GDM1 (cell line): ENCODE results near the gene SLC9A7.

Experiments
- DNase-seq: peaks from one replicate; lab custom pipeline; 2025; lab: John Stamatoyannopoulos, UW

The SLC9A7 gene

DNA sequence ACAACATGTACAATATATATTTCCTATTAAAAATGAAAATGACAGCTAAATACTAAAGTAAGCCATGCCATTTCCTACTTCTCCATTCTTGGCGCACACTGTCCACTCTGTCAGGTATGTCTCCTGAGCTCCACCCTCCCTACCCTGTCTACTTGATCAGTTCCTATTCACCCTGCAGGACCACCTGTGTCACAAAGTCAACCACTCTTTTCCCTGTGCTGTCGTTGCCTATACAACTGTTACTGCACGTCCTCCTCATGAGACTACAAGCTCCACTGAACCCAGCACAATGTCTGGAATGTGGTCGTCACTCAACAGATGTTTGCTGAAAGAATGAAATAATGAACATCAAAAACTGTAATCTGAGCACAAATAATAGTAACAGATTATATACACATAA lies 54.9 kb downstream of the SLC9A7 start:
- no peak for DNase-seq

DNA sequence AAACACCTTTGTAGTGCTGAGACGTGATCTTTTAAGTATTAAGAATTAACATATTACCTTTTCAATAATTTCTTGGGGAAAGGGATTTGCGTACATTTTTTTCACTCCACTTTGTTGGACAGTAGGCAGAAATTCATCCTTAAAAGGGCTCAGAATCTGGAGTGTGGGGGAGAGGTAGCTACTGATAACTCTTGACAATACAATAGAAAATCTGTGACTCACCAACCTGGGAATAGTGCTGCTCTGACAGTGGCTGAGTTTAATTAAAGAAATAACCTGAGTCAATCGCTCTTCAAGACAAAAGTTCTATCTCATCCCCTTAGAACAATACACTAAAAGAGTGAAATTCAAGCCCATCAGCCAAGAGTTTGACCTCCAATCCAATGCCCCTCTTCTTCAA lies 60.2 kb downstream of the SLC9A7 start:
- no peak for DNase-seq

DNA sequence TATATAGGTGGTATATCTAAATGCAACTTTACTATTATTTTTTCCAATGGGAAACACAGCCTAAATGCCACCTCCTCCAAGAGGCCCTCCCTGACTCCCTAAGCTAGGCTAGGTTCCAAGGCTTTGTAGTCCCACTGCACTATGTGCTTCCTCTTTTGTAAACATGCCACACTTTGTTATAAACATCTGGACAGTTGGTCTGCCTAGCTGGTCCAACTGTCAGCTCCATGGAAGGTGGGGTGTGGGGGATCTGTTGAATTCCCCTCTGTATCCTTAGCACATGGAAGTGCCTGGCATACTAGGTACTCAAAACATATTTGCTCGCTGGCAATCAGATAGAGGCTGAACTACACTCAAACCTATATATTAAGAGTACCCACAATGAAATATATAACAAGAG lies 63.4 kb downstream of the SLC9A7 start:
- DNase-seq, result no peak

DNA sequence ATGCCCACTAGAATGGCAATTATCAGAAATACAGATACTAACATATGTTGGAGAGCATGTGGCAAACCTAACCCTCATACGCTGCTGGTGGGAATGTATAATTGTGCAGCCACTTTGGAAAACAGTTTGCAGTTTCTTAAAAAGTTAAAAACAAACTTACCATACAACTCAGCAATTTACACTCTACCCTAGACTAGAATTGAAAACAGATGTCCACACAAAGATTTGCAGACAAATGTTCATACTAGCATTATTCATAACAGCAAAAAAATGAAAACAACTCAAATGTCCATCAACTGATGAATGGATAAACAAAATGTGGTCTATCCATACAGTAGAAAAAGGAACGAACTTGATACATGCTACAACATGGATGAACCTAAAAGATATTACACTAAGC lies 64.4 kb downstream of the SLC9A7 start:
- DNase-seq, result no peak

DNA sequence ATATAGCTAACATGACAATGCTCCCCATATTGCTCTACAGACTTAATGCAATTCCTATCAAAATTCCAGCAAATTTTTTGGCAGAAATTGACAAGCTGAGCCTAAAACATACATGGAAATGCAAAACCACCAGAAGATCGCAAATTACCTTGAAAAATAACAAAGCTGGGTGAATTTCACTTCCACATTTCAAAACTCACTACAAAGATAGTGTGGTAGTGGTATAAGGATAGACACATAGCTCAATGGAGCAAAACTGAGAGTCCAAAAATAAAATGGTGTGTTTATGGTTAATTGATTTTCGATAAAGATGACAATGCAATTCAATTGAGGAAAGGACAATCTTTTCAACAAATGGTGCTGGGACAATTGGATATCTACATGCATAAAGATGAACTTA lies 65.8 kb downstream of the SLC9A7 start:
- no peak for DNase-seq

DNA sequence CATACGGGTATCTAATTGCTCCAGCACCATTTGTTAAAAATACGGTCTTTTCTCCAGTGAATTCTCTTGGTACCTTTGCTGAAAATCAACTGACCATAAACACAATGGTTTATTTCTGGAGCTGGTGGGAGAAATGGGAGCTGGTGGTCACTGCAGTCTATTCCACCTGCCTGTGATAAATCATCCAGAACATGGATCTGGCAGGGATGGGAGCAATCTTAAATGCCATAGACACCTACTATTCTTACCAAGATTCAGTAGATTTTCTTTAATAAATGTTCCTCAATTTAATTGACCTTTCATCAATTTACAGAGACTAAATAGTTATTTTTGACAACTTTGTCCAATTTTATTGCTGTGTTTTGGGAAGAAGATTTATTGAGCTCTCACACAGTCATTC lies 68.1 kb downstream of the SLC9A7 start:
- no peak for DNase-seq

DNA sequence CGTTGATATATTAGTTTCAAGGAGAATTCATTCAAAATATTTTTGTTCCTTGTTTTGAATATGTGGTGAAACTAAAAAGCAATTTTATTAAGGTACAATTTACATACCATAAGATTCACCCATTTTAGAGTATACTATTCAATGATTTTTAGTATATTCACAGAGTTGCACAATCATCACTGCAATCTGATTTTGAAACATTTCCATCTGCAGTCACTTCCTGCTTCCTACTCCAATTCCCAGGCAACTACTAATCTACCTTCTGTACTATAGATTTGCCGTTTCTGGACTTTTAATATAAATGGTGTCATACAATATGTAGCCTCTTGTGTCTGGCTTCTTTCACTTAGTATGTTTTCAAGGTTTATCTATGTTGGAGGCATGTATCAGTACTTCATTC lies 71.3 kb downstream of the SLC9A7 start:
- no peak for DNase-seq

DNA sequence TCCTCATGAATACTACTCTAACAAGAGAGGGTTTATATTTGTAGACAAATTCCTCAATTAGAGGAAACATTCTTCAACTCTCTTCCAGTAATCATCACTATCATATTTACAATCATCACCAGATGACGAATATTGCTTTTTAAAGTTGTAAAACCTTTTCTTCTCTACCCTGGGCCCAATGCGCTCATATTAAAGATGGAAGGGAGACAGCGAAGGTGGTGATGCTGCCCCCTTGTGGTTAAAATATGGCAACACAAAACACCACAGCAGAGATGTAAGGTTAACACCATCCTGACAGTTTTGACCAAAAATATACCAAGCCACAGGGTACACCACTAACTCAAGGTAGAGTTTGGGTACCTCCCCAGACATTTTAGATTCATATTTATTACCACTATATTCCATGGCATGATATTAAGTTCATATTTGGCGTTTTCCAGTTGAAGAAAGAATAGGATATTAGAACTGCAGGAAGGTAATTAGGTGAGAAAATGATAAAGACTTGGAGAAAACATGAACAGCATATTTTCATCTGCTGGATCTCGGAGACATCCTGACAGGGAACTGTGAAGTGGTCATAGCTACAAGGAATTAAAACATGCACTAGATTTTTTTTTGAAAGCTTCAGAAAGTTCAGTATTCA lies 72.8 kb downstream of the SLC9A7 start:
- peak; percentile 36 for DNase-seq

DNA sequence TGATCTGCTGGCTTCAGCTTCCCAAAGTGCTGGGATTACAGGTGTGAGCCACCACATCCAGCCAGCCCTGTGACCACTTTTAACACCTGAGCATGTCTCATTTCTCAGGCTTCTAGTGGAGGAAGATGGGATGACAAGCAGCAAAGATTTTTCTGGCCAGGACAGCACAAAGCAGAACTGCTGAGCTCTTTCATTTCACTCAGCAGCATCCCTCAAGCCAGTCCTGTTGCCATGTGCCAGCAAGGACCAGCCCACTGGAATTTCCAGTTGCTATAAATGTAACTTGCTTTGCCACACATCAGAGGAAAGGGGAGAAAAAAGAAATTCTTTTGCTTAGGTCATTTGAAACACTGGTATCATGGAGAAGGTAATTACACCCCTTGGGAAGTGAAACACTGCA lies 75.9 kb downstream of the SLC9A7 start:
- DNase-seq, result no peak

DNA sequence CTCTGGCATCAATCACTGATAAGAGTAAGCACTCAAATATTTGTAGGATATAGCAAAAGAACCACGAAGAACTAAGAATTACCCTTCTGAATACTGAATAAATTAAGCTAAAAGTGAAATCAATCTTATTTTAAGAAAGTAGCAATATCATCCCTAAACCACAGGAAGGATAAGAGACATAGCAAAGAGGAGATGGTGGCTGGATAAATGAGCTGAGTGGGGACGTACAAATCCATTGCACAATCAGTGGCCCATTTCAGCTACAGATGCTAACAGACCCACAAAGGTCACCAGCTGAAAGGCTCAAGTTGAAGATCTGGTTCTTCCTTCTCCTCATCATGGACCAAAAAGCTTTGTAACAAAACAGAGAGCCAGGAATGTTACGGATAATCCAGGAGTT lies 77.1 kb downstream of the SLC9A7 start:
- DNase-seq, result no peak

DNA sequence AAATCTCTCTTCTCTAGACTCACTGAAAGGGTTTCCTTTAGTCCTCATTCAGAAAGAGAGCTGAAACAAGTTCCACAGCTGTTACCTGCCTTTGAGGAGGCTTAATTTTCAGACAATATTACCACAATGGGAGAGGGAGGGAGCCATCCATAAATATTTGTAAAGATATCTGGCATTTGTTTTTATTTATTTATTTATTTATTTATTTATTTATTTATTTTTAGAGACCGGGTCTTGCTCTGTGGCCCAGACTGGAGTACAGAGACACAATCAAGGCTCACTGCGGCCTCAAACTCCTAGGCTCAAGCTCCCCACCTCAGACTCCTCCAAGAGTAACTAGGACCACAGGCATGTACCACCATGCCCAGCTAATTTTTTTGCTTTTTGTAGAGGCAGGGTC lies 80.7 kb downstream of the SLC9A7 start:
- DNase-seq, result no peak

DNA sequence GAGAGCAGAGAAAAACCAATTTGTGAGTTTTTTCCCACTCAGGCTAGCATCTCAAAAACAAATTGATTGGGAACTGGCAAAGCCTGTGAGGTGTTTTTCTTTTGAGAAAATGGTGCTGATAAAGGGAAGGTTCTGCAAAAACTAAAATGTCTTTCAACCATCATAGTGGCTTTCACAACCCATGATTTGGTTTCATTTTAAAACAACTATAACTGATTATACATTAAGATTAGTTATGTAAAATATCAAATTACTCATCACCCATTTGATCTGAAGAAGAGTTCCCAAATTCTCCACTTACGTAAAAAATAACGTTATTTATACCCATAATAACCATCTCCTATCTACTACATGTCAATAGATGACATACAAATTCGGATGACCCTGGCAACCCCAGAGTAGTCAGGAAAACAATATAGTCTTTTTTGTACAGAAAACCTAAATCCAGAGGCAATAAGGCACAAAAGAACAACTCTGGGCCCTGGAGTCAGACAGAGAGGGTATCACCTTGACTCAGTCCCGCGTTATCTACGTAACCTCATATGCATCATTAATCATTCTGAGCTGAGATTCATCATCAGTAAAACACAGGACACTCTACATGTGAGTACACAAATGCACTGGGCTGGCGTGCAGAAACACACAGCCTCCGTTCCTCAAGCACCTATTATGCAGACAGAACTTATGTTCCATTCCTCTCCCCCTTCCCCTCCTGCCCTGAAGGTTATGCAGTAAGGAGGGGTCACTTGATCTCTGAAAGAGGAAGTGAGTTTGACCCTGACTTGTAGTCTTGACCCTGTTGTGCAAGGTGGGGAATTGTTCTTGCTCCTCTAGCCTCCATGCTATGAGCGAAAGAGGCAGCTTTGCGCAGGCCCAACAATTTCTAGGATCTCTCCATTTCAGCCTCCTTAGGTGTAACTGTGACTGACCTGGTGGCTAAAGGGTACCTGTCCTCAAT lies 82.2 kb downstream of the SLC9A7 start:
- DNase-seq, result no peak

DNA sequence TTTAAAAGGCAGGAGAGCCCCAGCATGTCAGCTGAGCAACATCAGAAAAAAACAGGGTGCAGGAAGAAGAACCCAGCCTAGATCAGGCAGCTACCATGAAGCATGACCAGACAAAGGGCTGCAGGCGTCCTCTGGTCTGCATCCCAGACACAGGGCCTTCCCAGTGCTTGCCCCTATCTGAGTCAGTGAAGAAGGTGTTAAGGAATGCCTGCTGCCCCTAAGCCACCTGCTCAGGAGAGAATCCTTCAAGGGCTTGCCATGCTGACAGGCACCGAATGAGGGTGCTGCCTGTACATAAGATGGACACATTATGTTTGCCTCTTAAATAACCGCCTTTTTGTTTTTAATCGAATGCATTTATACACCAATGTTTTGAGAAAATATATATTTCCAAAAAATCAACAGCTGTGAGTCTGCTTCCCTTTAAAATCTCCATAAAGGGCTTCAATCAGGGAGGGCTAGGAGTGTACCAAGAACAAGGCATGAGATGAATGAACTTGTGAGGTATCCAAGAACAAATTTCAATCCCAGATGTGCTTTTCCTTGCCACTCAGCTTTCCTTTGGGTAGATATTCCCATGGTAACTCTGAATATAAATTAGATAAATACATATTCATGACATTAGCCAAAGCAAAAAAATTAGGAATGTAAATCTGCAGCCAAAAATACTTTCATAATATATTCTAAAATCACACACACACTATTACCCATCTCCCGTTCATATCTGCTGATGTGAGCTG lies 85.1 kb downstream of the SLC9A7 start:
- DNase-seq, result no peak

DNA sequence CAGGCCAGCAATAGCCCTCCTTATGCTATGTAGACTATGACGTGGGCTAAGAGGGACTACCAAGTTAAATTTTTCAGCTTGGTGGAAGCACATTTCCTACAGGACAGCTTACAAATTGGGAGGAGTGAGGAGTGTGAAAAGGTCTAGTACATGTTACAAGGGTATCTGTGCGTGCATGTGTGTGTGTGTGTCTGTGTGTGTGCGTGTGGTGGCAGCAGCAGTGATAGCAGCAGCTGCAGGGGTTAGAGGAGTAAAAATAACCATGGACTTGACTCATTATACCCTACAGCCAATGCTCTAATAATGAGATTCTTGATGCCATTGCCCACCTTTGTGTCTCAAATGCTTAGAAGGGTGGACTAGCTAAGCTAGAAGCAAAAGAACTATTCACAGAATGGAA lies 88.6 kb downstream of the SLC9A7 start:
- no peak for DNase-seq

DNA sequence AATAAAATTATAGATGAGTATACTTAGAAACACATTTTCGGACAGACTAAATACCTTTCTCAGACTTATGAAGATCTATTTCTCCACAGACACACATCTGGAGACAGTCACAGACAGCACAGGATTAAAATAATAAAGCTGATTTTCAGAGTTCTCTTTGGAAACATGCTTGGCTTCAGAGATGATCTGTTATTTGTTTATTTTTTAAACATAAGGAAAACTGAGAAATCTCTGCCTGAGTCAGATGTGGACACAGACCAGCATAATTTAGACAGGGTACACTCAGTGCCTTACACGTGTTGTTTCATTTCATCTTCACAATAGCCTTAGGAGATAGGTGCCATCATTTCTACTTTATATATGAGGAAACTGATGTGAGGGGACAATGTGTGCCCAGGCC lies 92.1 kb downstream of the SLC9A7 start:
- DNase-seq, result no peak

DNA sequence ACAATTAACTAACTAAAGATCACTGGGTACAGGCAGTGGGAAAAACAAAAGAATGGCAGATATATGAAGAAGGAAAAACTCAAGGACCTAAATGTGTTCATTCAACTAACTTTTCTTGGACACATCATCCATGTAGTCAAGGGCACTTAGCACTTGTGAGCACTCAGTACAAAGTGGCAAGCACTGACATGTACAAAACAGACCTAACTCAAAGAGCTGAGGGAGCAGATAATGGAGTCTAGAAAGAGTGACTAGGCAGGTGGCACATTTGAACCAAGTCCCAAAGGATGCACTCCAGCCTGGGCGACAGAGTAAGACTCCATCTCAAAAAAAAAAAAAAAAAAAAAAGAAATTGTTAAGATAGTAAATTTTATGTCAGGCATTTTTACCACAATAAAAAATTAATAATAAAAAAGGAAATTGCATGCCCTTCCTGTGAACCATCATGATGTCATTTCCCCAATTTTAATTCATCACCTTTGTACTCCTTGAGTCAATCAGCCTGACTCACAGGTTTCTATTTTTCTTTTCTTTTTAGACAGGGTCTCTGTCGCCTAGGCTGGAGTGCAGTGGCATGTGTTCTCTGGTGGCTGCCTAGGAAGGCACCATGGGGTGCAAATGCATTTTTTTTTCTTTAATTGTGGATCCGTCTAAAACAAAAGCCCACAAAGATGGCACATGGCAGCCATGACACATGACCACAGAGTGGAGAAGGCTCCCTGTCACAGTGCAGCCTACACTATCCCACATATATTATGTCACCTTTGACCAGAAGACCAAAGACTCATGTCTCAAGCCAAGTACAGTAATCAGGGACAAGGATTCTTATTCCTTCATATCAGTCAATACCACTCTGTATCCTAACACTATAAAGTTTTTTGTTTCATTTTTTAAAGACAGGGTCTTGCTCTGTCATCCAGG lies 93.4 kb downstream of the SLC9A7 start:
- DNase-seq, result no peak

DNA sequence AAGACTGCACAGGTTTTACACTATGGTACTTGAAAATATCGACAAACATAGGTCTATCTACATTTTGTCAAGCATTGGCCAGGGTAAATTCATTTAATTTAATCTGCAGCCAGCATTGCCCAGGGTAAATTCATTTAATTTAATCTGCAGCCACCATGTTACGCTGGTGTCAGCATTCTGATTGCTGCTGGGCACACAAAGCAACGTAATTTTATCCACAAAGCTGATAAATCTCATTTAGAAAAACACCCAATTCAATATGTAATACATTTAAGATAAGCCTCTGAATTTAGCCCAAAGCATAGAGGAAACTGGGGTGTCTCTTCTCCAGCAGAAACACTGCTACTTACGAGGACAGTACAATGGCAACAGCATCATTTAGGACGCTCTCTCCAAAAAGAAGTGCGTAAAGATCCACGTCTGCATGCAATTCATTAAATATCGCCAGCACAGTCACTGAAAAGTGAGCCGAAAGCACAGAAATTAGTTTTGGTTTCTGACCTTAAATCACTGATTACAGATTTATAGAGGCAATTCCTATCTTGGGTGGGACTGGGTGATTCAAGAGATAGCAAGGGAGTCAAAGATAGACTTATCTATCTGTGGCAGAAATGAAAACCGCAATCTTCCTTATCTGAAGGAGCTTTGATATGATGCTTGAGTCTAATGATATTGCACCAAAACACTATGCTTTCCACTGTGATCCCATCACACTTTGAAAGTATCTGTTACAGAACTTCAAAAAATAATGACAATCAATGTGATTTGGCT lies 96.5 kb downstream of the SLC9A7 start:
- DNase-seq, result no peak

DNA sequence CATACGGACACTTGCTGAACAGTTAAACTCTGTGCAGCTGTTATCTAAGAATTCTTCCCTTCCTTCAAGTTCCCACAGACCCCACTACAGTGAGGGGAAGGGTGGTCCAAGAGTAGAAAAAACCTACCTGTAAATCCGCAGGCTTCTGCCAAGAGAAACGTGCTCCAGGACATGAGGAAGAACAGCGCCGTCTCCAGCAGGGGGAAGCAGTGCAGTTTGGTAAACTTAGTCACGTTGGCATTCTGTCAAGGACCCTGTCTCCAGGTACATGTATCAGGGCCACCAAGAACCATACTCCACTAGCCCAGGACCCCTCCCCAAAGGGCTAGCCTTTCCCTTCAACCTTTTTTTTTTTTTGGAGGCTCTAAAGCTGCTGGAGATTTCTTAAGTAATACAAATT lies 105.4 kb downstream of the SLC9A7 start:
- DNase-seq, result no peak

DNA sequence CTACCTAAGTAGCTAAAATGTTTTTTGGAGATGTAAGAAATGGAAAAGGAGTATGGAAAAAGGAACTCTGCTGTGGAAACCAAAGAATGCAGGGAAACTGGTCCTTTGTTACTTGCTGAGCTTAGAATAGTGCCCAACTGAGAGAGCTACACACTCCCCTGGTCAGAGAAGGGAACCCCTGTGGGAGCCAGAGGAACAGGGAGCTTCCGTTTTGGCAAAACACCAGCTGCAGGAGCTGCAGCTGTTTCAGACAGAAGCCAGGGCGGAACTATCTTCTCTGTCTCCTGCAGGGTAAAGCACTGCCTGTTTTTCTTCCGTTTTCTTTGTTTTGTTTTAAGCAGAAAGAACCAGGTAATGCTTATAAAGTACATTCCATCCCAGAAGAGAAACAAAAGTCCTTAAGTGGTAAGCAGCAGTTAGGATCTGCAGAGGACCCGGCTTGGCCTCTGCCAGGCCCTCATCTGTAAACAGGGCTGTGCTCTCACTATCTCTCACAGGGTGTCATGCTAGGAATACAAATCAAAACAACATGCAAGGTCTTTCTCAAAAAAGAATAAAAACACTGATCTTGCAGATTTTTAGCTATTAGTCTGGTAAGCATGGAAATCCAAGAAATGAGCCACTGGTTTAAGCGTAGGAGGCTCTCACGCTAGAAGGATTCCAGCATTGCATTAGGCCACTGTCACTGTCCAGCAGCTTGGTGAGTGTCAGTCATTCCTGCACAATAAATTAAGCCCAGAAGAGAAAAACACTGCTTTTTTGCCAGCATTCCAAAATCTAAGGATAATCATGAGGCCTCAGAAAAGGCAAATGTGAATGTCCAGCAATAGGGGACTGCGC lies 109.3 kb downstream of the SLC9A7 start:
- DNase-seq, result peak; percentile 55

DNA sequence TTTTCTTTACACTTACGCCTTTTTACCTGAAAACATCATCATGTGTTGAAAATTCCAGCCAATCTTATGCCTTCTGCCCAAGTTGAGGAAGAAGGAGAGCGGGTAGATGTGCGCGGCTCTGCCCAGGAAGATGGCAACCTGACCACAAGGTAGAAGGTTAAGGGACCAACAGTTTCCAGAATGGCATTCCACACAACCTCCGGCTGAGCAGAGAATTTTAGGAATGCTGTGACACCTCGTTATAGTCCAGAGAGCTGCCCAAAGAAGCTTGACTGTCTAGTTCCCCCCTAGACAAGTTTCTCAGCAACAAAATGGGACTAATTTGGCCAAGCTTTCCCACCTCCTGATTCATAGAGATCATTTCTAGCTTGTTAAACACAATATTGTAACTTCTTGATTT lies 110.3 kb downstream of the SLC9A7 start:
- no peak for DNase-seq
